Gastrocnemius medialis (tissue), 4 donors: ENCODE measurements around the gene FBXW9. TPM values are rescaled to one million over a fixed set of nuclear protein-coding genes. Genes with fewer than 3 reads are reported as not detected.

Source experiments
- ATAC-seq, 2 donors: fragments of 150-250 bp; one replicate each; pipeline ENCODE4 v1.9.1; 2016
- DNase-seq, 2 donors: peaks; one replicate each; pipeline ENCODE4 v3.0.0-alpha.2; 2019
- H3K27ac ChIP-seq, 4 donors: fragments of 200-600 bp; sonication (generic); 1 replicate in 1 of 4; 2 replicates in 3 of 4; pipeline ENCODE4 v1.5.1; 2016 to 2018; ENCODE audit warnings: mild to moderate bottlenecking in 2 of 4, moderate library complexity in 1 of 4
- H3K27me3 ChIP-seq, 3 donors: fragments of 200-600 bp; sonication (generic) in 2 of 3; 1 replicate in 1 of 3; 2 replicates in 2 of 3; pipeline versions ENCODE4 v1.5.1 to v1.6.0; 2016 to 2019; ENCODE audit warnings: mild to moderate bottlenecking in 1 of 3, moderate library complexity in 1 of 3
- H3K36me3 ChIP-seq, 2 donors: fragments of 200-600 bp; sonication (generic) in 1 of 2; one replicate each; pipeline ENCODE4 v1.5.1; 2017 to 2018
- H3K4me1 ChIP-seq, 2 donors: fragments of 200-600 bp; sonication (generic) in 1 of 2; one replicate each; pipeline ENCODE4 v1.5.1; 2016 to 2017; ENCODE audit warnings: mild to moderate bottlenecking in 2 of 2
- H3K4me3 ChIP-seq, 4 donors: fragments of 200-600 bp; sonication (generic) in 3 of 4; 1 replicate in 1 of 4; 2 replicates in 3 of 4; pipeline ENCODE4 v1.5.1; 2016 to 2019; ENCODE audit warnings: mild to moderate bottlenecking in 2 of 4
- H3K9me3 ChIP-seq, 3 donors: fragments of 200-600 bp; sonication (generic) in 2 of 3; 1 replicate in 1 of 3; 2 replicates in 2 of 3; pipeline ENCODE4 v1.5.1; 2016 to 2019
- POLR2A ChIP-seq, 2 donors: fragments of 450-650 bp; IDR thresholded peaks; one replicate each; pipeline ENCODE4 v1.6.1; 2017; ENCODE audit warnings: antibody characterized with exemption in 2 of 2, mild to moderate bottlenecking in 2 of 2, moderate library complexity in 2 of 2
- in situ Hi-C, 4 donors: fragments of 200-750 bp; cut with MboI; loops; one replicate each; pipeline versions ENCODE4 v1.15.0 to v1.8.0; 2017; ENCODE audit warnings: low sequenced_read_pairs in 4 of 4
- intact Hi-C: fragments of 100-400 bp; cut with DNase I; formaldehyde crosslinking; loops from one replicate; pipeline ENCODE4 v1.15.1; 2023; ENCODE audit warnings: low total_unique reads
- total RNA-seq, 4 donors: library from RNA; depleted of rRNA; stranded (reverse); fragments of >200 nt; gene quantifications; one replicate each; pipeline versions ENCODE4 v1.1.0 to v1.2.3, GENCODE V29; 2016
- TF ChIP-seq, protein P1 (sequence below), 5 experiments: fragments of 450-650 bp in 3 of 5; fragments of 200-600 bp in 2 of 5; sonication (generic) in 2 of 5; IDR thresholded peaks in 4 of 5; conservative IDR thresholded peaks in 1 of 5; 1 replicate in 4 of 5; 2 replicates in 1 of 5; pipeline ENCODE4 v1.5.1; 2016 to 2019; ENCODE audit warnings: antibody characterized with exemption in 5 of 5, mild to moderate bottlenecking in 3 of 5, moderate library complexity in 3 of 5

Gene FBXW9
- total RNA-seq, 4 donors from 2014 or later, result 2.5 to 5.8 (median 3.3) TPM

DNA sequence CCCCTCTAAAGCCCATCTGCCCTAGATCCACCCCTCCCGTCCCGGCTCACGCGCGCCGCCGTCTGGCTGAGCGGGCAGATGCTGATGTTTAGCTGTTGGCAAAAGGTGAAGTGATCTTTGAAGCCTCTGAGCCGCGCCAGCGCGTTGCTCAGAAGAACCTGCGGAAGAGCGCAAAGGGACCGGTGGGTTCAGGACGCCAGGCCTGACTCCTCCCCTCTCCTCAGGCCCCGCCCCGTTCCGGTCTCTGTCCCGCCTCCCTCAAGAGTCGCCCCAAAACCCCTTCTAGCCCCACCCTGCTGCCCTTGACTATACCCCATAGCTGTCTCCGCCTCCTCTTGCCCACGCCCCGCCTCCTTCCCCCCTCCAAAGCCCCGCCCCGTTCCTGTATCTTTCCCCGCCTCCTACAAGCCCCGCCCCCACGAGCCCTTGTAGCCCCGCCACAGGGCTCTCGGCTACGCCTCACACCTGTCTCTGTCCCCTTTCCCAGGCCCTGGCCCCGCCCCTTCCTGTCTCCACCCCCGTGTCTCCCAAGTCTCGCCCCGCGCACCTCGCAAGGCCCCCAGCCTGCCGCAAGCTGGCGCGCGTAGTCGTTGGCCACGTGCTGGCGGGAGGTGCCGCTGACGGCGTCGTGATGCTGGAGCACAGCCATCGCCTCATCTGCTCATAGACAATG, 39.4 kb downstream of the FBXW9 start:
- H3K4me1 ChIP-seq, result no peaks in the 10 kb centered on the region
- no peak overlapping the region for H3K27ac ChIP-seq
- no peaks in the 10 kb centered on the region for H3K27me3 ChIP-seq
- no peak overlapping the region for H3K4me3 ChIP-seq
- H3K9me3 ChIP-seq, result no peaks in the 10 kb centered on the region
- intact Hi-C loops (no loop called here), in situ Hi-C loops (no loop called here)
- H3K36me3 ChIP-seq, result peaks cover 0 to 70% of the 10 kb centered on the region in 2 donors
- TF ChIP-seq, protein P1, sequence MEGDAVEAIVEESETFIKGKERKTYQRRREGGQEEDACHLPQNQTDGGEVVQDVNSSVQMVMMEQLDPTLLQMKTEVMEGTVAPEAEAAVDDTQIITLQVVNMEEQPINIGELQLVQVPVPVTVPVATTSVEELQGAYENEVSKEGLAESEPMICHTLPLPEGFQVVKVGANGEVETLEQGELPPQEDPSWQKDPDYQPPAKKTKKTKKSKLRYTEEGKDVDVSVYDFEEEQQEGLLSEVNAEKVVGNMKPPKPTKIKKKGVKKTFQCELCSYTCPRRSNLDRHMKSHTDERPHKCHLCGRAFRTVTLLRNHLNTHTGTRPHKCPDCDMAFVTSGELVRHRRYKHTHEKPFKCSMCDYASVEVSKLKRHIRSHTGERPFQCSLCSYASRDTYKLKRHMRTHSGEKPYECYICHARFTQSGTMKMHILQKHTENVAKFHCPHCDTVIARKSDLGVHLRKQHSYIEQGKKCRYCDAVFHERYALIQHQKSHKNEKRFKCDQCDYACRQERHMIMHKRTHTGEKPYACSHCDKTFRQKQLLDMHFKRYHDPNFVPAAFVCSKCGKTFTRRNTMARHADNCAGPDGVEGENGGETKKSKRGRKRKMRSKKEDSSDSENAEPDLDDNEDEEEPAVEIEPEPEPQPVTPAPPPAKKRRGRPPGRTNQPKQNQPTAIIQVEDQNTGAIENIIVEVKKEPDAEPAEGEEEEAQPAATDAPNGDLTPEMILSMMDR (IDR thresholded peaks at IDR 0.05 in 4 of 5, conservative IDR thresholded peaks at IDR 0.05 in 1 of 5), result no peak
- TF ChIP-seq POLR2A (IDR thresholded peaks at IDR 0.05), result no peak
- no peak for ATAC-seq
- no peak for DNase-seq

DNA sequence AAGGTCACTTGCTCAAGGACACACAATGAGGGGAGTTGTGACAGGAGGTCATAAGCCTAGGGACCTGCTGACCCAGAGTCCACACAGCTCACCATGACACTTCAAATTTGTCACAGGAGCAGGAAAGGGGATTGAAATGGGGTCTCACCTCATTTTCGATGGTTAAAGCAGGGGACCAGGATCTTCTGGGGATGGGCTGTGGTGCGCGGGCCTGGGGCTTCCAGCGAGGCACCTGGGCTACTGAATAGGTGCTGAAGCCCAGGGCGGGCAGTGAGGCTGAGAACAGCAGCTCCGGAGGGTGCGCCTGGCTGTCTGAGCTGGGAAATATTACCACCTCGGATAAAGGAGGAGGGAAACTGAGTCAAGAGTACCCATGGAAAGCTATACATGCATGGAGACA, 40.9 kb downstream of the FBXW9 start:
- intact Hi-C loops, result no loop called here
- in situ Hi-C loops, result no loop called here
- TF ChIP-seq POLR2A (IDR thresholded peaks at IDR 0.05), result no peak
- TF ChIP-seq, protein P1 (IDR thresholded peaks at IDR 0.05 in 4 of 5, conservative IDR thresholded peaks at IDR 0.05 in 1 of 5), result no peak
- Histone ChIP-seq H3K36me3 (peaks cover 0 to 55% of the 10 kb centered on the region in 2 donors), H3K4me3 (no peak overlapping the region), H3K27me3 (no peaks in the 10 kb centered on the region), H3K27ac (no peak overlapping the region), H3K9me3 (no peaks in the 10 kb centered on the region), H3K4me1 (no peaks in the 10 kb centered on the region)
- DNase-seq, result peak in 1 of 2 donors; percentile 4
- ATAC-seq, result no peak

DNA sequence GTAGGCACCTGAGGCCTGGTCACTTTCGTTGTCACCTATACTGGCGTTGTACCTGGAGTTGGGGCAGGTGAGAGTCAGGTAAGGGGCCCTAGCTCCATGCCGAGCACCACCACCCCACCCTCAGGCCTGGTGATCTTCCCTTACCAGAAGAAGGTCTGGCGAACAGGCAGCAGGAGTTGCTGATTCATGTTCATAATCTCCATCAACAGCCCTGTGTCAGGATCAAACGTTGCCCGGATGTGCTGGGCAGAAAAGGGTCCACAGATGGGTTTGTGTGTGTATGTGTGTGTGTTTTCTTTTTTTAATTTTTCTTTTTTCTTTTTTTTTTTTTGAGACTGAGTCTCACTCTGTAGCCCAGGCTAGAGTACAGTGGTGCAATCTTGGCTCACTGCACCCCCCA, 44.2 kb downstream of the FBXW9 start:
- TF ChIP-seq POLR2A (IDR thresholded peaks at IDR 0.05), result no peak
- TF ChIP-seq, protein P1 (IDR thresholded peaks at IDR 0.05 in 4 of 5, conservative IDR thresholded peaks at IDR 0.05 in 1 of 5), result no peak
- H3K27ac ChIP-seq, result no peak overlapping the region
- in situ Hi-C loops, result no loop called here
- no peaks in the 10 kb centered on the region for H3K27me3 ChIP-seq
- H3K4me3 ChIP-seq, result no peak overlapping the region
- peaks cover 3 to 9% of the 10 kb centered on the region in 2 donors for H3K4me1 ChIP-seq
- DNase-seq (no peak), ATAC-seq (no peak)
- peaks cover 0 to 29% of the 10 kb centered on the region in 2 donors for H3K36me3 ChIP-seq
- no peaks in the 10 kb centered on the region for H3K9me3 ChIP-seq
- intact Hi-C loops, result no loop called here

DNA sequence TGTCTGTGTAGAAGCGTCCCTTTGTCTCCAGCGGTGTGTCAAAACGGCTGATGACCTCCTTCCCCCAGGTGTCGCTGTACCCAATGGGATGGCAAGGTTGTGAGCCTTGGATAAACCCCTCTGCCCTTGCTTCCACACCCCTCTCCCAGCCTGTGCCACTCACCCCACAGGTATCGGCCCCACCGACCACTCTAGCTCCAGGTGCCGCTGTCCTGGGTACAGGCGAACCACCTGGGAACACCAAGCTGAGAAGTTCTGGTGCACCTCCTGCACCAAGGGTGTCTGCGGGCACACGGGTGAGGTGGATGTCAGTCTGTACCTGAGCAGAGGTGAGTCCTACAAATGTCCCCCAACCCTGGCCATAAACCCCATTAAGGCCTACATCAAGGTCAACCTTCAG, 46.5 kb downstream of the FBXW9 start:
- H3K27me3 ChIP-seq, result no peaks in the 10 kb centered on the region
- H3K9me3 ChIP-seq, result no peaks in the 10 kb centered on the region
- TF ChIP-seq, protein P1 (IDR thresholded peaks at IDR 0.05 in 4 of 5, conservative IDR thresholded peaks at IDR 0.05 in 1 of 5), result no peak
- no peak for TF ChIP-seq POLR2A (IDR thresholded peaks at IDR 0.05)
- DNase-seq, result no peak
- peaks cover 3 to 9% of the 10 kb centered on the region in 2 donors for H3K4me1 ChIP-seq
- intact Hi-C loops, result no loop called here
- no peak for ATAC-seq
- no peak overlapping the region for H3K4me3 ChIP-seq
- in situ Hi-C loops, result no loop called here
- H3K27ac ChIP-seq, result no peak overlapping the region
- H3K36me3 ChIP-seq, result peaks cover 0 to 14% of the 10 kb centered on the region in 2 donors

DNA sequence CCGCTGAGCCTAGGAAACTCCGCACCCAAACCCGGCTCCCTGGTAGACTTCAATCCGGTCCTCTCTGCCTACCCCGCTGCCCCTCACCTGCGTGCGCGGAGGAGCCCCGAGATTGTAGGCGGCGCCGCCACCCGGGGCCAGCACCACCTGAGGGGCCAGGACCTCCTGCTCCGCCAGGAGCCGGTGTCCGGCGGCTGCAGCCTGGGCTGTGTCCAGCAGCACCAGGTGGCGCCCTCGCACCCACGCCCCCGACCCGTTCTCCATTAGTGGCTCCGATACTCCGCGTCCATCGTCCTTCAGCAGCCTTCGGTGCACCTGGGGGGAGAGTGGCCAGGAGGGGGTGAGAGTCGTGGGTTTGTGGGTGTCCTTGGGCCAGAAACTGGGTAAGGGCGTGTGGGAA, 48.3 kb downstream of the FBXW9 start:
- H3K27me3 ChIP-seq, result no peaks in the 10 kb centered on the region
- in situ Hi-C loops, result no loop called here
- H3K4me1 ChIP-seq, result peaks cover 3 to 9% of the 10 kb centered on the region in 2 donors
- DNase-seq (no peak), ATAC-seq (no peak)
- TF ChIP-seq, protein P1 (IDR thresholded peaks at IDR 0.05 in 4 of 5, conservative IDR thresholded peaks at IDR 0.05 in 1 of 5), result peak in 1 of 5 experiments; percentile 11
- no peak for TF ChIP-seq POLR2A (IDR thresholded peaks at IDR 0.05)
- no peak overlapping the region for H3K27ac ChIP-seq
- H3K36me3 ChIP-seq, result peaks cover 0 to 4% of the 10 kb centered on the region in 2 donors
- intact Hi-C loops, result no loop called here
- peak overlapping the region; percentile 27 to 56 (median 48) for H3K4me3 ChIP-seq
- H3K9me3 ChIP-seq, result no peaks in the 10 kb centered on the region
